Activated CD4-positive, alpha-beta memory T cell treated with anti-CD3 and anti-CD28 coated beads, Interleukin-2, amount 10 ng/mL, durations not matched to agents 7 days and 5 days (primary cell): ENCODE measurements around the gene CACNA1C. TPM values are rescaled to one million over a fixed set of nuclear protein-coding genes. Genes with fewer than 3 reads are reported as not detected.

Source experiments
- CTCF ChIA-PET: fragments of 350-600 bp; sonication (Branson Sonifier 250); formaldehyde crosslinking; loops from one replicate; lab custom pipeline; 2021; ENCODE audit warnings: antibody characterized with exemption, inconsistent platforms; lab: Charles Lee
- POLR2A ChIA-PET: fragments of 350-600 bp; sonication (Branson Sonifier 250); formaldehyde crosslinking; loops from one replicate; lab custom pipeline; 2021; ENCODE audit warnings: antibody characterized with exemption; lab: Charles Lee
- DNase-seq: peaks from one replicate; pipeline ENCODE4 v3.0.0-alpha.2; 2020
- H3K27ac Mint-ChIP-seq: one replicate; pipeline ENCODE4 v1.8.0; 2021; ENCODE audit warnings: mild to moderate bottlenecking, mixed read lengths
- H3K27me3 Mint-ChIP-seq: one replicate; pipeline ENCODE4 v1.8.0; 2021; ENCODE audit warnings: mixed read lengths
- H3K36me3 Mint-ChIP-seq: one replicate; pipeline ENCODE4 v1.8.0; 2021; ENCODE audit warnings: low read depth, mixed read lengths
- H3K4me1 Mint-ChIP-seq: one replicate; pipeline ENCODE4 v1.8.0; 2021; ENCODE audit warnings: mixed read lengths
- H3K4me3 Mint-ChIP-seq: one replicate; pipeline ENCODE4 v1.8.0; 2021; ENCODE audit warnings: mild to moderate bottlenecking, mixed read lengths
- H3K9me3 Mint-ChIP-seq: one replicate; pipeline ENCODE4 v1.8.0; 2021; ENCODE audit warnings: mixed read lengths
- total RNA-seq, 2 experiments: library from RNA; stranded (reverse); gene quantifications; one replicate each; pipeline ENCODE4 v1.2.3, GENCODE V29; 2021

CACNA1C gene
- total RNA-seq, 2 experiments from 2014 or later = 0.30 TPM

DNA sequence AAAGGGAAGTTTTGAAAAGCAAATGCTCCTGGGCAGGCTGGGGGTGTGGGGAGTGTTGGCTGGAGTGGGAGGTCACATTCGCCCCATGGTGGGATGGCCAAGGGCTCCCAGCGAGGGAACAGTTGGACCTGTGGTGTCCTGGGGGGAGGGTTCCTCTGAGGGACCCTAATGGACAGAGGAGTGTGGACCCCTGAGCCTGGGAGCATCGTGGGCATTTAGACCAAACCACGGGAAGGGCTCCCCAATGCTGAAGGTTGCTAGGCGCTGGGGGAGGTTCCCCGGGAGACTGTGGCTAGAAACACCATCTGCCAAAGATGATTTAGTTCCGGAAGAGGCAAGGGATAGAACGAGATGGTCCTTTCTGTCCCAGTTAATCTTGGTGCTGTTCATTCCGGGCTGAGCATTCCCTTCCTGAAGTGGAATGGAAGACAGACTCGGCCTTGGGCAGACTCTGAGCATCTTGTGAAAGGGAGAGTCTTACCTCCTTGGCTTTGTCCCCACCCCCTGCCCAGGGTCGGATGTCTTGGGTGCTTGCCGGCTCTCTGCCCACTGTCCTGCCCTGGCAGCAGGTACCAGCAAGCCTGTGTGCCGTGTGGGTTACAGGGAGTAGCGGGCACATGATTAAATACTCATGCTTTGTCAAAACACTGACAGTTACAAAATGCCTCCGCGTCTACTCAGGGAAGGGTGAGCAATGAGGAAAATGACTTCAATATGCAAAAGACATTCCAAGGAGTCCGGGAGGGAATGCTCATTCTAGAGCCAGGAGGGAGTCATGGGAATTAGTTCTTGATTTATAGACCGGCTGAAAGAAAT, 215.9 kb downstream of the CACNA1C start:
- Mint-ChIP-seq H3K27ac (no peak overlapping the region), H3K36me3 (no peaks in the 10 kb centered on the region), H3K4me3 (no peak overlapping the region), H3K27me3 (peaks cover 3% of the 10 kb centered on the region), H3K9me3 (no peaks in the 10 kb centered on the region), H3K4me1 (no peaks in the 10 kb centered on the region)
- CTCF ChIA-PET = no interaction called here
- DNase-seq = no peak
- POLR2A ChIA-PET = no interaction called here

DNA sequence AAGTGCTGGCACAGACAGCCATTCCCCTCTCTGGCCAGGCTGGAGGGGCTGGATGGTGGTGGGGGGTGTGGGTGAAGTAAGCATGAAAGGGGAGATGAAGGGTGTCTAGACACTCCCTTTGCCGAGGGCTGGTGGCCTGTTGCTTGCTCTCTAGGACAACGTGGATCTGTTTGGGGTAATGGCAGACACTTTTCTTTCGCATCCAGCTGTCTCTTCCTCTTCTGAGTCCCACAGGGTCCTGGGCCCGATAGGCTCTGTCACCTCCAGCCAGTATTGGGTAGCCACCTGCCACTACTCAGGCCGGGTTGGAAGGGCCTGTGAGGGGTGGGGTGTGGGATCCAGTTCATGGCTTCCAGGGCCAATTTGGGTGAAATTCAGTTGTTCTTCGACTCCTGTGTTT, 218.1 kb downstream of the CACNA1C start:
- ChIA-PET CTCF (no interaction called here), POLR2A (no interaction called here)
- Mint-ChIP-seq H3K4me3 (no peak overlapping the region), H3K27ac (no peak overlapping the region), H3K9me3 (no peaks in the 10 kb centered on the region), H3K27me3 (peaks cover 3% of the 10 kb centered on the region), H3K36me3 (no peaks in the 10 kb centered on the region), H3K4me1 (no peaks in the 10 kb centered on the region)
- DNase-seq = no peak

DNA sequence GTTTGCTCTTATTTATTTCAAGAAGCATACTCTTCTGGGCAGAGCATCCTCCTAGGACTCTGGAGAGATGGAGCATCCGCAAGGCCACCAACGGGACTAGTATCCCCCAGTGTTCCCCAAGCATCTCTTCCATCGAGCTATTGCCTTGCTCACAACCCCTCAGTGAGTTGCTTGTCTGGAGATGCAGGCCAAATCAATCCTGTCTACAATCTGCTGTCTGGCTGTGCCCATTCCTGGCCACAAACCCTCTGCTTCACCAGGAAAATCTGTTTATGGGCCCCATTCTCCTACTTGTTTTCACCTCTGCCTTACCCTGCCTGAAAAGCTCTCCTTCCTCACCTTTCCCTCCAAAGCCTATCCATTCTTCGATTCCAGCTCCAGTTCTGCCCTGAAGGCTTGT, 219.2 kb downstream of the CACNA1C start:
- Mint-ChIP-seq H3K27me3 (peaks cover 3% of the 10 kb centered on the region), H3K27ac (no peak overlapping the region), H3K36me3 (no peaks in the 10 kb centered on the region), H3K4me1 (no peaks in the 10 kb centered on the region), H3K9me3 (no peaks in the 10 kb centered on the region), H3K4me3 (no peak overlapping the region)
- CTCF ChIA-PET = no interaction called here
- POLR2A ChIA-PET = no interaction called here
- no peak for DNase-seq

DNA sequence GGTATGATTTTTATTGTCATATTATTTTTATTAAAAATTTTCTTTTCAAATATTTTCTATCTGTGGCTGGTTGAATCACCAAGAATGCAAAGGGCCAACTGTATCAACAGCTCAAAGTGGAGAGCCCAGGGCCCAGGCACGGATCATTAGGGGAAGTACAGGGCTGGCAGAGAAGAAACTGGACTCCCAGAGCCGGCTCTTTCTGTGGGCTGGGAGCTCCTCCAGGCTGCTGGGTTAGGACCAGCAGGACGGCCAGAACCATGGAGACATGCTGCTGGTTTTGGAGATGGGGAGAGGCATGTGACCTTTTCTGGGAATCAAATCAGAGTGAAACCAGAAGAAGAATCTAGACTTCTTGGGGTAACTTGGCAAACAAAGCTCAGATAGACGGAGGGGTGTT, 220.5 kb downstream of the CACNA1C start:
- Mint-ChIP-seq H3K4me3 (no peak overlapping the region), H3K36me3 (no peaks in the 10 kb centered on the region), H3K27ac (no peak overlapping the region), H3K9me3 (no peaks in the 10 kb centered on the region), H3K4me1 (no peaks in the 10 kb centered on the region), H3K27me3 (peaks cover 3% of the 10 kb centered on the region)
- ChIA-PET CTCF (no interaction called here), POLR2A (interaction anchor here (0.6 kb wide), 1 partner anchor 472 kb away, joined by 3 read pairs; no protein-coding TSS in a partner anchor)
- DNase-seq = no peak

DNA sequence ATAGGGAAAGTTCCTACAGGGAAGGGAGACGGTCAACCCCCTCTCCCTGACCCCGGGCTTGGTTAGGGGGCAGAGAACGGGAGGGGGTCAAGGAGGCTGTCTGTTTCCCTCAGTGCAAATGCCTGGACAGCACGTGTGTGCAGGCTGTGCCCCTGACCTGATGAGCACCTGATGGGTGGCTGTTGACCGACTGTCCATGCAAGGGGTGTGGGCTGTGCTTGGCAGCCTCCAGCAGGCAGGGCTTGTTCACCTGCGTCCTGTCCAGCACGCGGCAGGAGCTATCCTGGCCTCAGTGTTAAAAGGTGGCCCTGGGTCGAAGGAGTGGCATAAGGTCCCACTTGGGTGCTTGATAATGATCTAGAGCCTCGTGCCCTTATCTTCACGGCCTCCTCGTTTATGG, 221.0 kb downstream of the CACNA1C start:
- Mint-ChIP-seq H3K4me3 (no peak overlapping the region), H3K27me3 (peaks cover 3% of the 10 kb centered on the region), H3K4me1 (no peaks in the 10 kb centered on the region), H3K27ac (no peak overlapping the region), H3K36me3 (no peaks in the 10 kb centered on the region), H3K9me3 (no peaks in the 10 kb centered on the region)
- CTCF ChIA-PET = no interaction called here
- no peak for DNase-seq
- POLR2A ChIA-PET = interaction anchor here (0.6 kb wide), 1 partner anchor 472 kb away, joined by 3 read pairs; no protein-coding TSS in a partner anchor

DNA sequence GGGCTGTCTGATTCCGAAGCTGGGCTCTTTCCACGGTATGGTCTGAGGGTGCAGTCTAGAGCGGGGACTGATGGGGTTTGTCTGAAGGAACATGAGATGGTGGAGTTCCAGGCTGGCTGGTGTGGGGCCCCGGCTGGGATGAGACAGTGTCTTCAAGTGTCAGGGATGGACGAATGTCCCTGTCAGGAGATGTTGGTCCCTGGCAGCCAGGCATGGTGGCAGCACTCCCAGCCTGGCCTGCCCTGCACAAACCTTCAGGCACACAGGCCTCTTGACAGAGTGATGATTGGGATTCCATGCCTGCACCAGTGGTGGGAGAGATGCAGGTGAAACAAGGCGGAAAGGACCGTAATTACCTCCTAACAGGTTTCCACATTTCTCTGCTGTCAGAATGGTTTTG, 221.9 kb downstream of the CACNA1C start:
- Mint-ChIP-seq H3K36me3 (no peaks in the 10 kb centered on the region), H3K9me3 (no peaks in the 10 kb centered on the region), H3K27ac (no peak overlapping the region), H3K4me3 (no peak overlapping the region), H3K4me1 (no peaks in the 10 kb centered on the region), H3K27me3 (peaks cover 7% of the 10 kb centered on the region)
- no peak for DNase-seq
- ChIA-PET CTCF (no interaction called here), POLR2A (no interaction called here)

DNA sequence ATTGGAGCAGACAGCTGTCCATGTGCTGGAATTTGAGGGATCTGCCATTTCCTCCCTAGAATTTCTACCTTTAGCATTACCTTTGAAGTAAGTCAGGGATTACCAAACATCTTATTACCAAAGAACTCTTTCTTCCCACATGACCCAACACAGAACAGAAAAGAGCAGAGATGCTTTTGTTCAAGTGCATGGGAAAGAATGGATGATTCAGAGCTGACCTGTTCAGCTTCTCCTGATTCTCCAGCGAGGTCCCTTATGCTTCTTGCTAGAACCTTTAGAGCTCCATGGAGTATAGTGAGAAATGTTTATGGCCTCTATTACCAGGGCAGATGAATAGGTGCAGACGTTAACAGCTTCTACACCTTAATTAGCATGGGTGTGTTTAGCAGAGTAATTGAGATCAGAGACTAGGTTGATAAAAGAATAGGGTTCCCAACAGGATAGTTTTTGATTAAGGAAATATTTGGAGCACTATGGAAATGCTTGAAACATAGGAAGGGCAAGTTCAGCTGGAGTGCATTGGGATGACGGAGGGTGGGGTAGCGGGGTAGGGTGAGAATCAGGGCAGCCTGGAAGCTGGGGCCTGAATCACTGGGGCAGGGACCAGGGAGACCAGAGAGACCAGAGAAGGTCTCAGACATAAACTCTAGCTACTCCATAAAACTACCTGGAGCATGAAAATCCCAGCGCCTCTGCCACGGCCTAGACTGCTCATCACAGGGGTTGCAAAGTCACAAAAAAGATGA, 223.7 kb downstream of the CACNA1C start:
- Mint-ChIP-seq H3K27ac (no peak overlapping the region), H3K9me3 (no peaks in the 10 kb centered on the region), H3K4me1 (no peaks in the 10 kb centered on the region), H3K27me3 (peaks cover 8% of the 10 kb centered on the region), H3K4me3 (no peak overlapping the region), H3K36me3 (no peaks in the 10 kb centered on the region)
- ChIA-PET CTCF (no interaction called here), POLR2A (no interaction called here)
- no peak for DNase-seq

DNA sequence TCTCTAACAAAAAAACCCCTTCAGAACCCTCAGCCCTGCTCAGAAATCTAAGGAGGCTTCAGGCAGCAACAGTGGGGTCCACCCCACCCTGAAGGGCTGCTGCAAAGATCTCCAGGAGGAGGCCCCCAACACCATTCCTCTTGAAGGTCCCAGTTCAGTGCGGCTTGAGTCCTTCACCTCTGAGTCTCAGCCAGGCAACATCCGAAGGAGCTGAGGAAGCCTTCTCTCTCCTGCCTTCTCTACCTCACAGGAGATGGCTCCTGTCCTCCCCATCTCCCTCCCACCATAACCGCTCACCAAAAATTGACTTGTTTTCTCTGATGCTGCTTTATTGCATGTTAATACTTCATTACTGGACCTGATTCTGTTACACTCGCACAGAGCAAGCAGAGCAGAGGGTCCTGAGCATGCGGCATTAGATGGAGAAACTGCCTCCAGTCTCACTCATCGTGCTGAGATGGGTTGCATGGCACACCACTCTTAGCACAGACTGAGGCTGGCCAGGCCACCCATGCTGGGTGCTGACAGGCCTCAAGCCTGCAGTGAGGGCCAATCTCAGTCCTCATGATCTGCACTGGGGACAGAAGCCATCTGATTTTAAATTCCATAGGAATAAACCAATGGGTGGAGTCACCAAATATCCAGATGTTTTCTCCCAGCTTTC, 224.8 kb downstream of the CACNA1C start:
- H3K27me3 Mint-ChIP-seq = peaks cover 5% of the 10 kb centered on the region
- CTCF ChIA-PET = interaction anchor here (1.2 kb wide), 1 partner anchor 13 kb away, joined by 4 read pairs; no protein-coding TSS in a partner anchor

DNA sequence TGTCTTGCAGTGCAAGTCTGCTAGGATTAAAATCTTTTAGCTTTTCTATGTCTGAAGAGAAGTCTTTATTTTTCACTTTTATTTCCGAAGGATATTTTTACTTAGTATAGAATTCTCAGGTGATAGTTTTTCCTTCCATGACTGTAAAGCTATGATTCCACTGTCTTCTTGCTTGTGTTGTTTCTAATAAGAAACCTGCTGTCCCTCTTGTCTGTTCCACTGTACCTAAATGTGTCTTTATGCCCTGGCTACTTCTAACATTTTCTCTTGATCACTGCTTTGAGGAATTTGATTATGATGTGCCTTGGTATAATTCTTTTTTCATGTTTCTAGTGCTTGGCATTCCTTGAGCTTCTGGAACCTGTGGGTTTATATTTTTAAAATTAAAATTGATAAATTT, 228.7 kb downstream of the CACNA1C start:
- DNase-seq = no peak
- H3K4me1 Mint-ChIP-seq = no peaks in the 10 kb centered on the region
- no peak overlapping the region for H3K27ac Mint-ChIP-seq
- H3K27me3 Mint-ChIP-seq = peaks cover 21% of the 10 kb centered on the region
- ChIA-PET CTCF (interaction anchor here (1.9 kb wide), 1 partner anchor 10 kb away, joined by 7 read pairs; no protein-coding TSS in a partner anchor), POLR2A (no interaction called here)
- H3K36me3 Mint-ChIP-seq = no peaks in the 10 kb centered on the region
- H3K9me3 Mint-ChIP-seq = no peaks in the 10 kb centered on the region
- no peak overlapping the region for H3K4me3 Mint-ChIP-seq

More for the DNA sequence above, 224.8 kb downstream of the CACNA1C start:
- POLR2A ChIA-PET = no interaction called here
- no peaks in the 10 kb centered on the region for H3K9me3 Mint-ChIP-seq
- no peak overlapping the region for H3K27ac Mint-ChIP-seq
- no peak for DNase-seq
- no peaks in the 10 kb centered on the region for H3K36me3 Mint-ChIP-seq
- H3K4me1 Mint-ChIP-seq = no peaks in the 10 kb centered on the region
- H3K4me3 Mint-ChIP-seq = no peak overlapping the region

DNA sequence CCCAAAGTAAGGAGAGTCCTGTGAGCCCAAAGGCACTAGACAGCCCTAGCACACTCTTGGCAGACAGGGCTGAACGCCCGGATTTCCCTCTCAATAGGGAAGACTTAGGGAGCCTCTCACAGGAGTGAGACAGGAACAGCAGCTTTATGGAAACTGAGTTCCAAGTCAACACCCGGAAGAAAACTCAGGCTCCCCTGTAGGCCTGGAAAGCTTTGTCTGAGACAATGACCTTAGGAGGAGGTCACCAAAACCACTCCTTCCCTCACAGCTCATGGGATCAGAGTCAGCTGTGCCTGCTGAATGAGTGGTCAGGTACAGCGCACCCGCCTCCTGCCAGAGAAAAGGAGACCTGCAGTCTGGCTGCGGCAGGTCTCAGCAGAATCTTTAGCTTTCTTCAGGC, 229.5 kb downstream of the CACNA1C start:
- no peak for DNase-seq
- CTCF ChIA-PET = interaction anchor here (1.9 kb wide), 1 partner anchor 9 kb away, joined by 7 read pairs; no protein-coding TSS in a partner anchor
- POLR2A ChIA-PET = no interaction called here

DNA sequence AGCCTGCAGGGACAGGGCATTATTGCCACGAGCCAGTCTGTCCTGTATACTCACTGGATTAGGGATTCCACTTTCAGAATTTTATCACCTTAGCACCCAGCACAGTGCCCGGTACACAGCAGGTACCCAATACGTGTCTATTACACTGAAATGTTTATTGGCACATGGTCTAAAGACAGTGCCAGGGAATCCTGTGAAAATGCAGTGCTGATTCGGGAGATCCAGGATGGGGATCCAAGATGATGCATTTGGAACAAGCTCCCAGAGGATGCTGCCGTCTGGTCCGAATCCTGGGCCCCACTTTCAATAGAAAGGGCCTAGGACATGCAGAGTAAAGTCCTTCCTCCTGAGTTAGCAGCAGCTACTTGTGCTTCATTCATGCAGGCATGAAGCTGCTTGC, 230.7 kb downstream of the CACNA1C start:
- CTCF ChIA-PET = no interaction called here
- no peaks in the 10 kb centered on the region for H3K4me1 Mint-ChIP-seq
- H3K27ac Mint-ChIP-seq = no peak overlapping the region
- no peaks in the 10 kb centered on the region for H3K9me3 Mint-ChIP-seq
- POLR2A ChIA-PET = no interaction called here
- H3K36me3 Mint-ChIP-seq = no peaks in the 10 kb centered on the region
- H3K4me3 Mint-ChIP-seq = no peak overlapping the region
- DNase-seq = no peak
- peaks cover 23% of the 10 kb centered on the region for H3K27me3 Mint-ChIP-seq

More for the DNA sequence above, 229.5 kb downstream of the CACNA1C start:
- H3K36me3 Mint-ChIP-seq = no peaks in the 10 kb centered on the region
- no peaks in the 10 kb centered on the region for H3K4me1 Mint-ChIP-seq
- H3K4me3 Mint-ChIP-seq = no peak overlapping the region
- H3K27me3 Mint-ChIP-seq = peaks cover 22% of the 10 kb centered on the region
- H3K9me3 Mint-ChIP-seq = no peaks in the 10 kb centered on the region
- no peak overlapping the region for H3K27ac Mint-ChIP-seq

DNA sequence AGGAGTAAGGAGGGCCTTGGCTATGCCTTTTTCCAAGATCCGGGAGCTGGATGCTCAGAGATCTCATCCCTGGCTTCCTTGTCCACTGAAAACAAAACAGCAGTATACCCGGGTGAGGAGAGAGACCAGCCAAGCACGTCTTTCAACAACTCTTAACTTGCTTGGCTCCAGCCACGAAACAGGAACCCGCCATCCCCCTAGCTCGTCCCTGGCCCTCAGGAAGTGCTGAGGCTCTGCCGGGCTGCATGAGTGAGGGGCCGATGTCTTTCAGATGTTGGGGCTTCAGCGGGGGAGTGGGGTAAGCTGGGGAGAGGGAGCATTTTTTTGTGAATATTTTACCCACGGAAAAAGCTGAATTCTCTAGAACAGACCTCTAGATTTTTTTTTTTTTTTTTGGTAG, 231.1 kb downstream of the CACNA1C start:
- Mint-ChIP-seq H3K4me3 (no peak overlapping the region), H3K4me1 (no peaks in the 10 kb centered on the region), H3K36me3 (no peaks in the 10 kb centered on the region), H3K27ac (no peak overlapping the region), H3K9me3 (no peaks in the 10 kb centered on the region), H3K27me3 (peaks cover 22% of the 10 kb centered on the region)
- POLR2A ChIA-PET = no interaction called here
- CTCF ChIA-PET = interaction anchor here (1.5 kb wide), 1 partner anchor 10 kb away, joined by 4 read pairs; no protein-coding TSS in a partner anchor
- DNase-seq = no peak

DNA sequence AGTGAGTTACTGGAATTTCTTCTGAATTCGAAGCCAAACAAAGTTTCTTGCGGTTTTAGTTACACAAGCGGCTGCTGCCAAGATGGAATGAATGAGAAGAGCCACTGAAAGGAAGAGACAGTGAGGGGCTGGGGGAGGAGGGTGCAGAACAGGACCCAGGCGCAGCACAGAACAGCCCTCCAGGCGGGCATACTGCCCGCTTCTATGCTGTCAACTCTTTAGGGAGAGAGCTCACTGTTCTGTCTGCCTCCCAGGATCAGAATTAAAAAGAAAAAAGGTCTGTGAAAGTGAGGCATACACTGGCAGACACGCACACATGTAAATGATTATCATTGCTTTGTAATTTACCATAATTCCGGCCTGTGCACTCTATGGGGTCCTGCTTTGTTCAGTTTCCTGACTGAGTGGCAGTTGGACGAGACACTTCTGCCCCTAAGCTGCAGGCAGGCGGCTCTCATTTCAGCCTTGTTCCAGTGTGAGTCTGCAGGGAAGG, 231.6 kb downstream of the CACNA1C start:
- H3K36me3 Mint-ChIP-seq = no peaks in the 10 kb centered on the region
- no peak for DNase-seq
- no peaks in the 10 kb centered on the region for H3K9me3 Mint-ChIP-seq
- ChIA-PET POLR2A (no interaction called here), CTCF (interaction anchor here (1.5 kb wide), 1 partner anchor 9 kb away, joined by 4 read pairs; no protein-coding TSS in a partner anchor)
- no peaks in the 10 kb centered on the region for H3K4me1 Mint-ChIP-seq
- H3K4me3 Mint-ChIP-seq = no peak overlapping the region
- peaks cover 19% of the 10 kb centered on the region for H3K27me3 Mint-ChIP-seq
- no peak overlapping the region for H3K27ac Mint-ChIP-seq
